Neural cell (in vitro differentiated cells): ENCODE data around the gene TMEM220. TPM values are rescaled to one million over a fixed set of nuclear protein-coding genes. Genes with fewer than 3 reads are reported as not detected.

ENCODE experiments used
- H2AFZ ChIP-seq: fragments of 200-600, 300-800 bp; sonication (generic), shearing (Covaris generic); 2 replicates; pipeline ENCODE4 v1.6.0; 2014; ENCODE audit warnings: low read depth, mild to moderate bottlenecking, antibody characterized with exemption, low read length, moderate library complexity
- H3F3A ChIP-seq: fragments of 200-600 bp; shearing (Covaris generic); 2 replicates; pipeline ENCODE4 v1.6.1; 2016; ENCODE audit warnings: mild to moderate bottlenecking, moderate library complexity, mixed read lengths, antibody characterized with exemption, low read length; ENCODE audit not compliant: insufficient read depth, poor library complexity, severe bottlenecking
- H3K27ac ChIP-seq: fragments of 200-600, 300-800 bp; sonication (generic), shearing (Covaris generic); 2 replicates; pipeline ENCODE4 v1.5.1; 2014; ENCODE audit warnings: mild to moderate bottlenecking, low read length, moderate library complexity
- H3K27me3 ChIP-seq: fragments of 300-800, 200-600 bp; sonication (generic), shearing (Covaris generic); 2 replicates; pipeline ENCODE4 v1.6.0; 2014; ENCODE audit warnings: mild to moderate bottlenecking, low read depth, low read length, moderate library complexity; ENCODE audit not compliant: insufficient read depth
- H3K36me3 ChIP-seq: fragments of 300-800, 200-600 bp; sonication (generic), shearing (Covaris generic); 2 replicates; pipeline ENCODE4 v1.5.1; 2014; ENCODE audit warnings: mild to moderate bottlenecking, antibody characterized with exemption, low read length, moderate library complexity; ENCODE audit not compliant: insufficient read depth
- H3K4me2 ChIP-seq: fragments of 300-800, 200-600 bp; sonication (generic), shearing (Covaris generic); 2 replicates; pipeline ENCODE4 v1.6.0; 2014; ENCODE audit warnings: mild to moderate bottlenecking, low read length
- H3K4me3 ChIP-seq: fragments of 300-800, 200-600 bp; sonication (generic), shearing (Covaris generic); 2 replicates; pipeline ENCODE4 v1.5.1; 2014; ENCODE audit warnings: mild to moderate bottlenecking, low read length, moderate library complexity
- H3K79me2 ChIP-seq: fragments of 200-600 bp; shearing (Covaris generic); replicated peaks from 2 replicates; pipeline ENCODE4 v1.6.0; 2014; ENCODE audit warnings: mild to moderate bottlenecking, low read length, moderate library complexity; ENCODE audit not compliant: insufficient read depth
- H3K9ac ChIP-seq: fragments of 300-800, 200-600 bp; sonication (generic), shearing (Covaris generic); 2 replicates; pipeline ENCODE4 v1.6.1; 2016; ENCODE audit warnings: mild to moderate bottlenecking, low read length, mixed read lengths
- H3K9me2 ChIP-seq: fragments of 200-600 bp; shearing (Covaris generic); 2 replicates; pipeline ENCODE4 v1.6.1; 2016; ENCODE audit warnings: mild to moderate bottlenecking, low read length, mixed read lengths; ENCODE audit not compliant: insufficient read depth
- H3K9me3 ChIP-seq: fragments of 200-600, 300-800 bp; sonication (generic), shearing (Covaris generic); 2 replicates; pipeline ENCODE4 v1.6.1; 2016; ENCODE audit warnings: mild to moderate bottlenecking, mixed run types, low read length, moderate library complexity, mixed read lengths
- H4K20me1 ChIP-seq: fragments of 200-600 bp; shearing (Covaris generic); 2 replicates; pipeline ENCODE4 v1.6.1; 2016; ENCODE audit warnings: mild to moderate bottlenecking, mixed run types; ENCODE audit not compliant: insufficient read depth
- CTCF ChIP-seq: fragments of 450-650 bp; IDR thresholded peaks from 2 replicates; pipeline ENCODE4 v1.5.1; 2014; ENCODE audit warnings: antibody characterized with exemption, mild to moderate bottlenecking, moderate library complexity; ENCODE audit not compliant: poor library complexity, severe bottlenecking
- EP300 ChIP-seq: fragments of 450-650 bp; conservative IDR thresholded peaks from 2 replicates; pipeline ENCODE4 v1.6.1; 2014; ENCODE audit warnings: antibody characterized with exemption, mild to moderate bottlenecking, moderate library complexity; ENCODE audit not compliant: poor library complexity, severe bottlenecking
- EZH2 ChIP-seq: fragments of 200-600, 300-800 bp; shearing (Covaris generic), sonication (generic); IDR thresholded peaks from 2 replicates; pipeline ENCODE4 v1.6.1; 2014; ENCODE audit warnings: antibody characterized with exemption, low read length, borderline replicate concordance, mild to moderate bottlenecking; ENCODE audit not compliant: insufficient read depth, poor library complexity, severe bottlenecking
- MXI1 ChIP-seq: fragments of 450-650 bp; conservative IDR thresholded peaks from 2 replicates; pipeline ENCODE4 v1.6.1; 2014; ENCODE audit warnings: antibody characterized with exemption, mild to moderate bottlenecking; ENCODE audit not compliant: poor library complexity, severe bottlenecking
- POLR2AphosphoS5 ChIP-seq: IDR thresholded peaks from 2 replicates; pipeline ENCODE4 v1.6.1; 2012
- RAD21 ChIP-seq: fragments of 450-650 bp; conservative IDR thresholded peaks from 2 replicates; pipeline ENCODE4 v1.6.1; 2014; ENCODE audit warnings: antibody characterized with exemption, mild to moderate bottlenecking, moderate library complexity
- SMC3 ChIP-seq: fragments of 450-650 bp; conservative IDR thresholded peaks from 2 replicates; pipeline ENCODE4 v1.6.1; 2014; ENCODE audit warnings: antibody characterized with exemption, mild to moderate bottlenecking, moderate library complexity; ENCODE audit not compliant: poor library complexity
- TAF1 ChIP-seq: IDR thresholded peaks from 2 replicates; pipeline ENCODE4 v1.6.1; 2012; ENCODE audit warnings: low read depth
- polyA plus RNA-seq: library from polyadenylated mRNA; depleted of rRNA; stranded (reverse); fragments of >200 nt; gene quantifications from 2 replicates; pipeline ENCODE4 v1.2.3, GENCODE V29; 2014
- TF ChIP-seq, protein P1 (sequence below): IDR thresholded peaks from 2 replicates; pipeline ENCODE4 v1.6.1; 2012; ENCODE audit warnings: borderline replicate concordance

TMEM220 gene
- polyA plus RNA-seq, 1 donor from 2014 or later, result not detected

DNA sequence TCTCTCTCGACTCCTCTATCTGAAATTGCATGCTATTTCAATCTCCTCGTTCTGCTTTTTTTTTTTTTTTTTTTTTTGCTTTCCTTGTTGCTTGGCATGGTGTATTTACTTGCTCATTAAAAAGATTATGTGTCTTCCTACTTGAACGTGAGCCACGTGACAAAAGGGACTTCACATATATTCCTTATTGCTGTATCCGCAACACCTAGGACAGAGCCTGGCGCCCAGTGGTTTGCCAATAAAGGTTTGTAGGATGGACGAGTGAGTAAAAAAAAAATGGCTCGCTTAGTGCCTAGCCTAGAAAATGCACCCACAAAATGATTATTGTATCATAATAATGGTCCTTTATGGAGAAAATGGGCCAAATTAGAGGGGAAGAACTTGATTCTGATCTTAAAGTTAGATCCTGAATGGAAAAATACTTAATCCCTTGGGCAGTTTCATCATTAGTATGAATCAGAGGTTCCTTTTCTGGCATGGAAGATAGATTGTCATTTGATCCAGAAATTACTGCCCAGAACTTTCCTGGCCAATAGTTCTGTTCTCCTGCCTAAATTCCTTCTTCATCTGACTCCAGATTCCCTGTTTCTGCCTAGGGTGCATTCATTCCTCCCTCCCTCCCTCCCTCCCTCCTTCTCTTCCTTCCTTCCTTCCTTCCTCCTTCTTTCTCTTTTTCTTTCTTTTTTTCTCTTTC, 13.6 kb upstream of the TMEM220 start:
- TF ChIP-seq MXI1, result no peak
- no peak for TF ChIP-seq RAD21
- no peak for TF ChIP-seq EP300
- TF ChIP-seq, protein P1, sequence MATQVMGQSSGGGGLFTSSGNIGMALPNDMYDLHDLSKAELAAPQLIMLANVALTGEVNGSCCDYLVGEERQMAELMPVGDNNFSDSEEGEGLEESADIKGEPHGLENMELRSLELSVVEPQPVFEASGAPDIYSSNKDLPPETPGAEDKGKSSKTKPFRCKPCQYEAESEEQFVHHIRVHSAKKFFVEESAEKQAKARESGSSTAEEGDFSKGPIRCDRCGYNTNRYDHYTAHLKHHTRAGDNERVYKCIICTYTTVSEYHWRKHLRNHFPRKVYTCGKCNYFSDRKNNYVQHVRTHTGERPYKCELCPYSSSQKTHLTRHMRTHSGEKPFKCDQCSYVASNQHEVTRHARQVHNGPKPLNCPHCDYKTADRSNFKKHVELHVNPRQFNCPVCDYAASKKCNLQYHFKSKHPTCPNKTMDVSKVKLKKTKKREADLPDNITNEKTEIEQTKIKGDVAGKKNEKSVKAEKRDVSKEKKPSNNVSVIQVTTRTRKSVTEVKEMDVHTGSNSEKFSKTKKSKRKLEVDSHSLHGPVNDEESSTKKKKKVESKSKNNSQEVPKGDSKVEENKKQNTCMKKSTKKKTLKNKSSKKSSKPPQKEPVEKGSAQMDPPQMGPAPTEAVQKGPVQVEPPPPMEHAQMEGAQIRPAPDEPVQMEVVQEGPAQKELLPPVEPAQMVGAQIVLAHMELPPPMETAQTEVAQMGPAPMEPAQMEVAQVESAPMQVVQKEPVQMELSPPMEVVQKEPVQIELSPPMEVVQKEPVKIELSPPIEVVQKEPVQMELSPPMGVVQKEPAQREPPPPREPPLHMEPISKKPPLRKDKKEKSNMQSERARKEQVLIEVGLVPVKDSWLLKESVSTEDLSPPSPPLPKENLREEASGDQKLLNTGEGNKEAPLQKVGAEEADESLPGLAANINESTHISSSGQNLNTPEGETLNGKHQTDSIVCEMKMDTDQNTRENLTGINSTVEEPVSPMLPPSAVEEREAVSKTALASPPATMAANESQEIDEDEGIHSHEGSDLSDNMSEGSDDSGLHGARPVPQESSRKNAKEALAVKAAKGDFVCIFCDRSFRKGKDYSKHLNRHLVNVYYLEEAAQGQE, result no peak
- TF ChIP-seq POLR2AphosphoS5, result no peak
- no peak for TF ChIP-seq EZH2
- no peak for TF ChIP-seq SMC3

DNA sequence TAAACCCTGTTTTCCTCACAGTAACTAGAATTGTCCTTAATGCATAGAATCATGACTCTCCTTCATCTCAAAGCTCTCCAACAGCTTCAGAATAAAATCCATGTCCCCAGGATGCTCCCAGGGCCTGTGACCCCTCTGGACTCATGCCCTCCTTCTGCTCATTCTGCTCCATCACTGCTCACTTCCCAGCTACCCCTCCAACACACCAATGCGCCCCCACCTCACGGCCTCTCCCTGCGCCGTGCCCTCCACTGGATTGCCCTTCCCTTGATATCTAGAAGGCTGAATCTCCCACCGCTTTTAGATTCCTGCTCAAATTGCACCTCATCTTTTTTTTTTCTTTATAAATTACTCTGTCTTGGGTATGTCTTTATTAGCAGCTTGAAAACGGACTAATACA, 12.6 kb upstream of the TMEM220 start:
- no peaks in the 10 kb centered on the region for H4K20me1 ChIP-seq
- no peaks in the 10 kb centered on the region for H3K36me3 ChIP-seq
- no peaks in the 10 kb centered on the region for H3K9me2 ChIP-seq
- no peak overlapping the region for H3K27ac ChIP-seq
- no peaks in the 10 kb centered on the region for H3K27me3 ChIP-seq
- H2AFZ ChIP-seq, result no peak overlapping the region
- H3K9me3 ChIP-seq, result no peaks in the 10 kb centered on the region
- H3F3A ChIP-seq, result no peaks in the 10 kb centered on the region
- H3K9ac ChIP-seq, result no peak overlapping the region
- H3K4me3 ChIP-seq, result no peak overlapping the region
- H3K4me2 ChIP-seq, result no peak overlapping the region
- H3K79me2 ChIP-seq, result no peaks in the 10 kb centered on the region
- no peak for TF ChIP-seq EP300
- TF ChIP-seq, protein P1, result no peak
- TF ChIP-seq RAD21, result no peak
- TF ChIP-seq POLR2AphosphoS5, result no peak
- no peak for TF ChIP-seq MXI1
- TF ChIP-seq EZH2, result no peak
- TF ChIP-seq TAF1, result no peak
- no peak for TF ChIP-seq CTCF
- no peak for TF ChIP-seq SMC3

More for the DNA sequence above, 13.6 kb upstream of the TMEM220 start:
- Histone ChIP-seq H3K27ac (no peak overlapping the region), H3K9me2 (no peaks in the 10 kb centered on the region), H3K9me3 (no peaks in the 10 kb centered on the region), H3K27me3 (no peaks in the 10 kb centered on the region), H3K4me2 (no peak overlapping the region), H4K20me1 (no peaks in the 10 kb centered on the region), H3K4me3 (no peak overlapping the region), H3F3A (no peaks in the 10 kb centered on the region), H3K9ac (no peak overlapping the region), H2AFZ (no peak overlapping the region), H3K79me2 (no peaks in the 10 kb centered on the region), H3K36me3 (no peaks in the 10 kb centered on the region)
